HUDEP-2 (cell line): ENCODE results near the gene LKAAEAR1.
"Not testable (repeated sequence)": the region's sequence is repeated elsewhere in the genome, so short reads cannot be mapped to it uniquely, and the experiment has no call there.

Experiments
- DNase-seq, 76 experiments: peaks; one replicate each; lab custom pipeline; 2025; ENCODE audit not compliant: unreplicated experiment in 76 of 76; lab: John Stamatoyannopoulos, UW

Gene LKAAEAR1

DNA sequence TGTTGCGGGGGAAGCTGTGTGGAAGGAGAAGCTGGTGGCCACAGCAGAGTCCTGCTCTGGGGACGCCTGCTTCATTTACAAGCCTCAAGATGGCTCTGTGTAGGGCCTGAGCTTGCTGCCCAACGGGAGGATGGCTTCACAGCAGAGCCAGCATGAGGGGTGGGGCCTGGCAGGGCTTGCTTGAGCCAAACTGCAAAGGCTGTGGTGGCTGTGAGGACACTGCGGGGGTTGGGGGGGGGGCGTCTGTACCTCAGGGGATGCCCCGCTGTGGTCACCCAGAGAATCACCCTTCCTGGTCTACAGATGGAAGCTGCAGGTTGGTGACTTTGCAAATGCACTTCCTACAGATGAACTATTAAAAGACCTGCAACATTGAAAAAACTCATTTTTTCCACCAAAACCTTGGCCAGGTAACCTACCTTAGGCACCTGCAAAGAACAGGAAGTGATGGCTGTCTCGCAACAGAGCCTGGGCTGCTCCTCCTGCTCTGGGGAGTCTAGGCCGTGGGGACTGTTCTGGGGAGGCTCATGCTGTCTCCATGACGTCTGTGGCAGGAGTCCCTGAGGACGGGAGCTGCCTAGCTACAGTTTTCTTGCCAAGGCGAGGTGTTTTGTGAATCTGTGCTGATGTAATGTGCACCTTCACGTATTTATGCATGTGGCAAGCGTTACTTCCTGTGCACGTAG, 15.8 kb upstream of the LKAAEAR1 start:
- no peak for DNase-seq

DNA sequence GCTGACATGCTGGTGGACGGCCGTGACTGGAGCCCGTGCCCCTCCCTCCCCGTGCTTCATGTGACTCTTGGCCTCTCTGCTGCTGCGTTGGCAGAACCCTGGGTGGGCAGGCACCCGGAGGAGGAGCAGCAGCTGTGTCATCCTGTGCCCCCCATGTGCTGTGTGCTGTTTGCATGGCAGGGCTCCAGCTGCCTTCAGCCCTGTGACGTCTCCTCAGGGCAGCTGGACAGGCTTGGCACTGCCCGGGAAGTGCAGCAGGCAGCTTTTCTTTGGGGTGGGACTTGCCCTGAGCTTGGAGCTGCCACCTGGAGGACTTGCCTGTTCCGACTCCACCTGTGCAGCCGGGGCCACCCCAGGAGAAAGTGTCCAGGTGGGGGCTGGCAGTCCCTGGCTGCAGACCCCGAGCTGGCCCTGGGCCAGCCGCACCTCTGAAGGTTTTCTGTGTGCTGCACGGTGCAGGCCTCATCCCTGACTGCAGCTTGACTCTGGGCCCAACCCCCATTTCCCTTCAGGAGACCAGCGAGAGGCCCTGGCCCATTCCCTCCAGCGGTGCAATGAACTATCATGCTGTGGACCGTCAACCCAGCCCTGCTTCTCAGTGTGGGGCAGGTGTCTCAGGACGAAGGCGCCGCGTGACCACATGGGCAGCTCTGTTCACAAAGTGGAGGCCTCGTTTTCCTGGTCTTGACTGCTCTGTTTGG, 15.0 kb upstream of the LKAAEAR1 start:
- no peak for DNase-seq

DNA sequence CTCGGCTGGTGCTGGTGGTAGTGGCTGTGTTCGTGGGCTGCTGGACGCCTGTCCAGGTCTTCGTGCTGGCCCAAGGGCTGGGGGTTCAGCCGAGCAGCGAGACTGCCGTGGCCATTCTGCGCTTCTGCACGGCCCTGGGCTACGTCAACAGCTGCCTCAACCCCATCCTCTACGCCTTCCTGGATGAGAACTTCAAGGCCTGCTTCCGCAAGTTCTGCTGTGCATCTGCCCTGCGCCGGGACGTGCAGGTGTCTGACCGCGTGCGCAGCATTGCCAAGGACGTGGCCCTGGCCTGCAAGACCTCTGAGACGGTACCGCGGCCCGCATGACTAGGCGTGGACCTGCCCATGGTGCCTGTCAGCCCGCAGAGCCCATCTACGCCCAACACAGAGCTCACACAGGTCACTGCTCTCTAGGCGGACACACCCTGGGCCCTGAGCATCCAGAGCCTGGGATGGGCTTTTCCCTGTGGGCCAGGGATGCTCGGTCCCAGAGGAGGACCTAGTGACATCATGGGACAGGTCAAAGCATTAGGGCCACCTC, 14.3 kb upstream of the LKAAEAR1 start:
- no peak for DNase-seq

DNA sequence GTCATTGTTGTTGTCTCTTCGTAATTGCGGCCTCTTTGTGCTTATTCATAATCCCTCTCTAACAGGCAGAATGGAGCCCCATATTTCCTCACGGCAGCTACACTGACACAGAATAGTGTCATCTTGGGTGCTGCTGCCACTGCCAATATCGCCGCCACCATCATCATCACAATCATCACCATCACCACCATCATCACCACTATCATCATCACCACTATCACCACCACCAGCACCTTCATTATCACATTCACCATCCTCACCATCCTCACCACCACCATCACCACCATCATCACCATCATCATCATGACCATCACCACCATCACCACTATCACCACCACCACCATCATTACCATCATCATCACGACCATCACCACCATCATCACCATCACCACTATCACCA, 12.3 kb upstream of the LKAAEAR1 start:
- no peak for DNase-seq

DNA sequence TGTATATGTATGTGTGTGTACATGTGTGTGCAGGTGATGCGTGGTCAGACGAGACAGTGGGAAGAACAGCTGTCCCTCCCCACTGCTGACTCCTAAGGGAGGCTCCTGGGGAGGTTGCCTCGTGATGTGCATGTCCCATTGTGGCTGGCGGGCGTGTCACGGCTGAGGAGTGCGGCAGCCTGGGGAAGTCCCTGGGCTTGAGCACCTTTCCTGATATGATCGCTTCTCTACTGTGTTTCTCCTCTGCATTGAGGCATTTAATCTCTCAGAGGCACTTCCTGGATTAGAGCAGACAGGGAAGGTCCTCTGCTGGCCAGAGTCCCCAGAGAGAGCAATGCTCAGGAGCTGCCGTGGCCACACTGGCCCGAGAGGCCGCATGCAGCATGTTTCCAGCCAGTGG, 11.7 kb upstream of the LKAAEAR1 start:
- no peak for DNase-seq

DNA sequence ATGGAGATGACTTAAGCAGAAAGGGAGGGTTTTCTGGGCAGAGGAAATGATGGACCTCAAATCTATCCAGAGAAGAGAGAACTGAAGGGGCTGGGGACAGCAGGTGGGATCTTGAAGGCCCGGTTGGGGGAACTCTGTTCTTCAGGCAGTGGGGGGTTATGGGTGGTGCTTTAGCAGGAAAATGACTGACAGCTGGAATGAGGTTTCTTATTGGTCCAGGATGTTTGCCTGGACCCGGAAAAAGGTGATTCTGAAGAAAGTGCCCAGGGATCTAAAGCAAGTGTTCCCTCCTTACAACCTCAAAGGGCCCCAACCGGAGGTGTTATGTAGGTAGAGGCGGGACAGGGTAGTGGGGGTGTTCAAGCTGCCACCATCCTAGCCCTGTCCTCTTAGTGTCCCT, 11.3 kb upstream of the LKAAEAR1 start:
- no peak for DNase-seq

DNA sequence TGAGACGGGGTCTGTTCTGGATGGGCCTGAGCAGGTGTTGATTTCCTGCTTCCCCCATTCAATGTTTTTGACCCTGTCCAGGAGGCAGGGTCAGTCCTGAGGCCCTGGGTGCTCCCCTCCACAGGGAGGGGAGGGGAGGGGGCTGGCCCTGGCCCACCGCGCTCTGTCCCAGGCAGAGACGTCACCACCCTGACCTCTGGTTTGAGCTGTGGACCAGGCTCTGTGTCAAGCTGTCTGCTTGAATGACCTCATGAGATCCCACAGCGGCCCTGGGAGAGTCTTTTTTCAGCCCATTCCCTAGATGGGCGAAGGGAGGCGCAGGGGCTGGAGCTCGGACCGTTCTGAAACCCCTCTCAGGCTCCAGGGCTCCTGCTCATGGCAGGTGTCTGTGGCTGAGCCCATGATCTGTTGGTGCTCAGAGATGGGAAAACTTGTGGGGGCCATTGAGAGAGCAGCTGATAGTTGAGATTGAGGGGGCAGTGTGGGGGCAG, 8.9 kb upstream of the LKAAEAR1 start:
- DNase-seq: no peak

DNA sequence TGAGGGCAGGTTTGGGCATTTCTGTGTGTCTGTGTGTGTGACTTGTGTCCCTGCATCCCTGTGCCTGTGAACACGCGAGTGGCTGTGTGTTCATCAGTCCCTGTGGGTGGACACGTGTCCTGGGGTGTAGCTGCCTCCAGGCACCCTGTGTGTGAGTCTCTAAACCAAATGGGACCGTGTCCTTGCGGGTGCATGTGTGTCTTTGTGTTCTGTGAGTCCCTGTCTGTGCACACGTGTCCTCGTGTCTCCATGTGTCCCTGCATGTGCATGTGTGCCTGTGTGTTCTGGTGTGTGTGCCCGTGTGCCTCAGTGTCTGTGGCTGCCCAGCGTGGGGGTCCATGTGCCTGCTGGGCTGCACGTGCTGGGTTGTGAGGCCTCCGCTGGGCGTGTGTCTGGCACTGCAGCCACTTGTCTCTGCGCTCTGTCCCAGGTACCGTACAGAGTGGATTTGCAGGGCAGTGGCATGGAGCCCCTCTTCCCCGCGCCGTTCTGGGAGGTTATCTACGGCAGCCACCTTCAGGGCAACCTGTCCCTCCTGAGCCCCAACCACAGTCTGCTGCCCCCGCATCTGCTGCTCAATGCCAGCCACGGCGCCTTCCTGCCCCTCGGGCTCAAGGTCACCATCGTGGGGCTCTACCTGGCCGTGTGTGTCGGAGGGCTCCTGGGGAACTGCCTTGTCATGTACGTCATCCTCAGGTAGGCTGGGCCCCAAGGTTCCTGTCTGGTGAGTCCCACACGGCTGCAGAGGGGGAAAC, 8.2 kb upstream of the LKAAEAR1 start:
- DNase-seq: no peak

DNA sequence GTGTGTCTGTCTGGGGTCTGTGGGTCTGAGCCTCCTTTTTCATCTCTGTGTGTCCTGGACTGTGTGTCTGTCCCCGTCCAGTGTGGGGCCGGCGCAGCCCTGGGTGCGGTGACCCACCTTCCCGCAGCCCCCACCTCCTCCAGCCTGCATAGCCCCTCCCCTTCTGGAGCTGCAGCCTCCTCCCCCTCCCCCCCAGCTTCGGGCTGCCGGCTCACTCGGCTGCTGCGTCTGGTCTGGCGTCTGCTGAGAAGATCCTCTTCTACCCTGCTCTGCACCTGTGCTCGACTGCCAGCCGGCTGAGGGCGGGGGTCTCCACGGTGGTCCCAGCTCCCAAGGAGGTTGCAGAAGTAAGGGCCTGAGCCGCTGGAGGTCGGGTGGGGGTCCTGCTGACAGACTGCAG, 7.6 kb upstream of the LKAAEAR1 start:
- DNase-seq: no peak

DNA sequence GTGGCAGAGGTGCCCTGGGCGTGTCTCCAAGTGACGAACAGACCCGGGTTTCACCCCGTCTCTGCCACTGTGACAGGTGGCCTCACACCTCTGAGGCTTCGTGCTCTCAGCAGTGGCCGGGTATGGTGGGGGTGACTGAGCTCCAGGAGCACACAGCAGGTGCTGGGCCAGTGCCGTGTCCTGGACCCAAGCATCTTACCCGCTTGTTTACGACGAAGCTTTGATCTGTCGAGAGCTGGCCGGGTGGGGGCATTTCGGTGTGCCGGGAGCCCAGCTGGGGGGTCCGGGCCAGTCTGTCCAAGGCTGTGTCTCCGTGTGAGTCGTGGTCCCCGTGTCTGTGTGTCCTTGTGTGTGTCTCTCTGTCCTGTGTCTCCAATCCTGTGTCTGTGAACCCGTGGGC, 7.1 kb upstream of the LKAAEAR1 start:
- DNase-seq: no peak

DNA sequence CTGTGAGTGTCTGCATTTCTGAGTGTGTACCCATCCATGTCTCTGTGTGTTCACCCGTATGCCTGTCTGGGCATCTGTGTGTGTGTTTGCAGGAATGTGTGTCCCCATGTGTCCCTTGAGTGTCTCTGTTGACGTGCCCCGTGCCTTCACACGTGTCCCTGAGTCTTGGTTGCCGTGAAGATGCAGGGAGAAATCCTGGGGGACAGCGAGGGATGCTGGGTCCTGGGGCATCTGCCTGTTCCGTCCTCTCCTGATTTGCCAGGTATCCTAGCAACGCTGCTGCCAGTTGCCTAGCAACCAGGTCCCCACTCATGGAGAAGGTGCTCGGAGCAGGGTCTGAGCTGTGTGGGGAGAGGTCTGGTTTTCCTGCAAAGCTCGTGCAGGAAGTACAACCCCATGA, 6.0 kb upstream of the LKAAEAR1 start:
- DNase-seq: no peak

DNA sequence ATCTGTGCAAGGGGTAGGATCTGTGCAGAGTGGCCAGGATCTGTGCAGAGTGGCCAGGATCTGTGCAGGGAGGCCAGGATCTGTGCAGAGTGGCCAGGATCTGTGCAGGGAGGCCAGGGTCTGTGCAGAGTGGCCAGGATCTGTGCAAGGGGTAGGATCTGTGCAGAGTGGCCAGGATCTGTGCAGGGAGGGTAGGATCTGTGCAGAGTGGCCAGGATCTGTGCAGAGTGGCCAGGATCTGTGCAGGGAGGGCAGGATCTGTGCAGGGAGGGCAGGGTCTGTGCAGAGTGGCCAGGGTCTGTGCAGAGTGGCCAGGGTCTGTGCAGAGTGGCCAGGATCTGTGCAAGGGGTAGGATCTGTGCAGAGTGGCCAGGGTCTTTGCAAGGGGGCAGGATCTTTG, 4.4 kb upstream of the LKAAEAR1 start:
- DNase-seq: not testable (repeated sequence)

DNA sequence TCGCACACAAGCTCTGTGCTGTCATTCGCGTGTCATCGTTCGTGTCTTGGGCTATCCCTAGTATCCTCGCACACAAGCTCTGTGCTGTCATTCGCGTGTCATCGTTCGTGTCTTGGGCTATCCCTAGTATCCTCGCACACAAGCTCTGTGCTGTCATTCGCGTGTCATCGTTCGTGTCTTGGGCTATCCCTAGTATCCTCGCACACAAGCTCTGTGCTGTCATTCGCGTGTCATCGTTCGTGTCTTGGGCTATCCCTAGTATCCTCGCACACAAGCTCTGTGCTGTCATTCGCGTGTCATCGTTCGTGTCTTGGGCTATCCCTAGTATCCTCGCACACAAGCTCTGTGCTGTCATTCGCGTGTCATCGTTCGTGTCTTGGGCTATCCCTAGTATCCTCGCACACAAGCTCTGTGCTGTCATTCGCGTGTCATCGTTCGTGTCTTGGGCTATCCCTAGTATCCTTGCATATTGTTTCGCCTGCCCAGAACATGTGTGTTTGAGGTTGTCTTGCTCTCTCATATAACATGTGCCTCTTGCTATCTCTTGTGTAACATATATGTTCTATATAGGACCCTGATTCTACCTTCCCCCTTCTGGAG, 3.1 kb upstream of the LKAAEAR1 start:
- DNase-seq: not testable (repeated sequence)

DNA sequence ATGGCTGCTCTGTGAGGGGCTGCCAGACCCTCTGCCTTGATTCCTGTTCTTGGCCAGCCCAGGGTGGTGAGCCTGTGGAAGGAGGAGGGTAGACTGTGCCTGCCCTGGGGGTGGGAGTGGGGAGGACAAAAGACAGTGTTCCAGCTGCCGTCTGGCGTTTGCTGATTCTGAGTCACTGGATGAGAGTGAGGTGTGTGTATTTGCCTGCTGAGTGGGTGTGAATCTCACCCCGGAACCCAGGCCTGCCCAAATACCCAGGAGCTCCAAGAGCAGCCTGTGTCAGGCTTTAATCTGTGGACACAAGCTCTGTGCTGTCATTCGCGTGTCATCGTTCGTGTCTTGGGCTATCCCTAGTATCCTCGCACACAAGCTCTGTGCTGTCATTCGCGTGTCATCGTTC, 2.6 kb upstream of the LKAAEAR1 start:
- DNase-seq: no peak

DNA sequence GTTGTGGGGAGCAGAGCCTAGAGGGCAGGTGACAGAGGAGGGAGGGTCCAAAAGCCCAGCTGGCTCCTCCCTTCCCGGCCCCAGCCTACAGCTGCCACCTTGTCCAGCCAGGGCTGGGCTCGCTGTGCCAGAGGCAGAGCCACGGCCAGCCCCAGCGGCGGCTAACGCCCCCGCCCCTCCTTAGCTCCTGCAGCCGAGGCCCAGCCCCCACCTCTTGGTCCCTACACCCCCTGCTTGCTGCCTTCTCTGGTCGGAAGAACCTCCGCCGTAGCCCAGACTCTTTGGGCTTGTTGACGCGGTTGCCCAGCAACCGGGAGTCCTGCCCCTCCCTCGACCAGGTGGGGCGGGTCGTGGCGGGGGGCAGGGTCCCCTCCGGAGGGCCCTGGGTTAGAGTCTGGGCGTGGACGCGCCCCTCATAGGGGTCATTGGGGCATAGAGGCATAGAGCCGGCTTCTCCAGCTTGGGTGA, 521 bp upstream of the LKAAEAR1 start:
- no peak for DNase-seq

DNA sequence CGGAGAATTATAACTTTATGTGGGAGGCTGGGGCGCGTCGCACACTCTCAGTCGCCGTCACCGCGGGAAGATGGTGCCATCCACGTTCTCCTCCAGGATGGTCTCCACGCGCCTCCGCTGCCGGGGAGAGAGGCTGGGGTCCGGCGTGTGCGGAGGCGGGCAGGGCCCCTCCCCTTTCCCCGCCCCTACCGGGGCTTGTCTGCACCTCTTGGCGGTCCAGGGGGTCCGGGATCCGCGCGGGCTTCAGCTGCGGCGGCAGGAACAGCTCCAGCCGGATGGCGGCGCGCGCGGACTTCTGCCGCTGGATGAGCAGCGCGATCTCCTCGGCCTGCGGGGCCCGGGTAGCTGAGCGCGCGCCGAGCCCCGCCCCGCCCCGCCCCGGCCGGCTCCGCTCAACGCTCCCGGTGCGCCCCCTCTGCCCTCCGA, 807 bp downstream of the LKAAEAR1 start:
- DNase-seq: peak in 40 of 76 experiments; percentile 8 to 61 (median 32)

DNA sequence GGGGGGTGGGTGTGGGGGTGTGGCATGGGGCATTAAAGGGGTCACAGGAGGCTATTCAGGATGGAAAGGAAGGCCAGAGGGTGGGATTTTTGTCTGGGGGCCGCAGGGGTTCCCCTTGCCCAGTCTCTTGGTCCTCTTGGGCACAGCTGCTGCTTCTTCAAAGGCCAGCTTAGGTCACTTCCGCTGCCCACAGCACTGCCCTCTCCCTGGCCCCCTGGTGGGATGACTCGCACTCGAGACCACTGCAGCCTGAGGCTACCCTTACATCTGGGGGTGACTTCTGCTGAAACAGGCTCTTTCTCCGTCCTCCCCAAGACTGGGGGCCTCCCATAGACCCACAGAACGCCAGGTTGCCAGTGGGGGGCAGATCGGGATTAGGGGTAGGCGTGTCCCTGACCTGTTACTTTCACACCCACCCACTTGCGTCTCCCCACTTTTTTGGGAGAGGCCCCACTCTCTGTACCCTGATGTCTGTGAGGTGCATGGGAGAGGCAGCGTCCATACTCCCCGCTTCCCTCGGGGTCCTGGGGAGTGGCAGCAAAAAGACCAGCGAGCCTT, 1.3 kb downstream of the LKAAEAR1 start:
- no peak for DNase-seq

DNA sequence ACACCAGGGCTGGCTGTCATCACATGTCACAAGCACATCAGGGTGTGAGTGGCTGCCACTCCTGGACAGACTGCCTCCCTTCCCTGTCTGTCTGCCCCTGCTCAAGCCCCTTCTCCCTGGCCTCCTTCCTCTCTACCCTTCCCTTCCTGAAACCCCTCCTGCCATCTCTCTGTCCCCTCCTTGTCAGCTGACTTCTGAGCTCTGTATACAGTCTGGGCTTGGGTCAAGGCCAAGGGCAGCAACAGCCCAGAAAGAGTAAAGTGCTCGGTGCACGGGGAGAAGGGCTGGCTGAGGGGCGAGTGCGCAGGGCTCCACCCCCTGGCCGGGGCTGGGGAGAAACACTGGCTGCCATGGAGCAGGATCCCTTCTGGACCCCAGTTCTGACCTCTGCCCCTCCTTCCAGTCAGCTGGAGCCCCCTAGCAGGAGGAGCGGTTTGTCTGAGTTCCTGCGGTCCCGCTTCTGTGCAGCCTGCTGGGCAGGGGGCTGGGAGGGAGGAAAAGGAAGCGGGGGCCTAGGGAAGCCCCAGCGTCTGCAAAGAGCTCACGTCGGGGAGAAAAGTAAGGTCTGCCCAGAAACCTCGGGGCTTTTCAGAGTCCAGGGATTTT, 2.0 kb downstream of the LKAAEAR1 start:
- no peak for DNase-seq

DNA sequence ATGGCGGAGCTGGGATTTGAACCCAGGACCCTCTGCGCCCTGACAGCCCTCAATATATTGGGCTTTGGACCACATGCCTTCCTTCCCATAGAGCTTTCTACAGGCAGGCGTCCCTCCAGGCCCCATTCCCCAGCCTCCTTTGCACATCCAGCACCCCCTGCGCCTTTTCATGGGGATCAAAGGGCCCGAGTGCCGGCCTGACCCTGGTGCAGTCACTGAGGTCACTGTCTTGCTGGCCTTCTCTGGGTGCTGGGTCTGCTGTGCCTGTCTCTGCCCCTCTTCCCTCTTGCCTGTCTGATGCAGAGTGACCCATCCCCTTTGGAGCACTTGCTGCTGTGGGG, 2.6 kb downstream of the LKAAEAR1 start:
- DNase-seq: no peak
